ENCODE results near the gene GGCX.

DNA sequence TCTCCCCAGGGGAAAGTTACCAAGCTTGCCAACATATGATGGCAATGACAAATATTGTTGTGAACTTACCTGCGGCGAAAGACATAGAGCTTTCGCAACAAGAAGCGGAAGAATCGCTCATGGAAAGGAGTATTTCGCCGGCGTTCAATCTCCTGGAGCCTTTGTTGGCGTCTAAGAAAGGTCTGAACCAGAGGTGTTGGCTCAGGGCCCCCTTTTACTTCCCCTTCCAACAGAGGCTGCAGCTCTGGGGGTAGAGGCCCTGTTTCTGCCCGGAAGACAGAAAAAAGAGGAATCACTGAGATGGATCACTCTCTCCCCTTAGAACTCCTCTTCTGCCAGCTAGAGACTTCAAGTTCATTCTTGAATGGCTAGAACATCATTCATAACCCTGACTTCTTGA, 10.8 kb downstream of the GGCX start:
- TF ChIP-seq, protein P1, sequence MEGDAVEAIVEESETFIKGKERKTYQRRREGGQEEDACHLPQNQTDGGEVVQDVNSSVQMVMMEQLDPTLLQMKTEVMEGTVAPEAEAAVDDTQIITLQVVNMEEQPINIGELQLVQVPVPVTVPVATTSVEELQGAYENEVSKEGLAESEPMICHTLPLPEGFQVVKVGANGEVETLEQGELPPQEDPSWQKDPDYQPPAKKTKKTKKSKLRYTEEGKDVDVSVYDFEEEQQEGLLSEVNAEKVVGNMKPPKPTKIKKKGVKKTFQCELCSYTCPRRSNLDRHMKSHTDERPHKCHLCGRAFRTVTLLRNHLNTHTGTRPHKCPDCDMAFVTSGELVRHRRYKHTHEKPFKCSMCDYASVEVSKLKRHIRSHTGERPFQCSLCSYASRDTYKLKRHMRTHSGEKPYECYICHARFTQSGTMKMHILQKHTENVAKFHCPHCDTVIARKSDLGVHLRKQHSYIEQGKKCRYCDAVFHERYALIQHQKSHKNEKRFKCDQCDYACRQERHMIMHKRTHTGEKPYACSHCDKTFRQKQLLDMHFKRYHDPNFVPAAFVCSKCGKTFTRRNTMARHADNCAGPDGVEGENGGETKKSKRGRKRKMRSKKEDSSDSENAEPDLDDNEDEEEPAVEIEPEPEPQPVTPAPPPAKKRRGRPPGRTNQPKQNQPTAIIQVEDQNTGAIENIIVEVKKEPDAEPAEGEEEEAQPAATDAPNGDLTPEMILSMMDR (IDR thresholded peaks at IDR 0.05; ENCODE audit: borderline replicate concordance, extremely low read depth, low read length, poor library complexity, severe bottlenecking): no peak
- no peak for TF ChIP-seq EZH2 (IDR thresholded peaks at IDR 0.05; ENCODE audit: borderline replicate concordance, low read depth, low read length, severe bottlenecking)
